ENCODE measurements around the gene FBLN7.

FBLN7 gene

GRCh38 chr2:112148477-112148876 lies 10.3 kb downstream of the FBLN7 start:
- no peak overlapping the region for H3K4me3 ChIP-seq (replicated peaks in 1 of 2; ENCODE audit: low read depth in 2 of 2, low read length in 2 of 2)
- peak in 1 of 2 donors; percentile 20 for DNase-seq (ENCODE audit: low read depth in 2 of 2)
- no peak for TF ChIP-seq CTCF (IDR thresholded peaks at IDR 0.05; ENCODE audit: low read depth, low read length)

GRCh38 chr2:112149194-112149593 lies 11.0 kb downstream of the FBLN7 start:
- DNase-seq (ENCODE audit: low read depth in 2 of 2) = no peak
- no peak for TF ChIP-seq CTCF (IDR thresholded peaks at IDR 0.05; ENCODE audit: low read depth, low read length)

GRCh38 chr2:112149866-112150435 lies 11.8 kb downstream of the FBLN7 start:
- no peak for DNase-seq (ENCODE audit: low read depth in 2 of 2)
- no peak for TF ChIP-seq CTCF (IDR thresholded peaks at IDR 0.05; ENCODE audit: low read depth, low read length)
- H3K4me3 ChIP-seq (replicated peaks in 1 of 2; ENCODE audit: low read depth in 2 of 2, low read length in 2 of 2) = no peak overlapping the region

More at GRCh38 chr2:112149194-112149593, 11.0 kb downstream of the FBLN7 start:
- H3K4me3 ChIP-seq (replicated peaks in 1 of 2; ENCODE audit: low read depth in 2 of 2, low read length in 2 of 2) = no peak overlapping the region

GRCh38 chr2:112150447-112150846 lies 12.3 kb downstream of the FBLN7 start:
- H3K4me3 ChIP-seq (replicated peaks in 1 of 2; ENCODE audit: low read depth in 2 of 2, low read length in 2 of 2) = no peak overlapping the region
- TF ChIP-seq CTCF (IDR thresholded peaks at IDR 0.05; ENCODE audit: low read depth, low read length) = no peak
- DNase-seq (ENCODE audit: low read depth in 2 of 2) = peak; percentile 88 to 96

- H3K4me3 ChIP-seq (replicated peaks in 1 of 2; ENCODE audit: low read depth in 2 of 2, low read length in 2 of 2) = no peak overlapping the region
- DNase-seq (ENCODE audit: low read depth in 2 of 2) = no peak
- no peak for TF ChIP-seq CTCF (IDR thresholded peaks at IDR 0.05; ENCODE audit: low read depth, low read length)
These were observed 12.7 kb downstream of the FBLN7 start for GRCh38 chr2:112150851-112151250.

GRCh38 chr2:112151271-112151670 lies 13.1 kb downstream of the FBLN7 start:
- TF ChIP-seq CTCF (IDR thresholded peaks at IDR 0.05; ENCODE audit: low read depth, low read length) = no peak
- DNase-seq (ENCODE audit: low read depth in 2 of 2) = no peak

More at GRCh38 chr2:112151271-112151670, 13.1 kb downstream of the FBLN7 start:
- no peak overlapping the region for H3K4me3 ChIP-seq (replicated peaks in 1 of 2; ENCODE audit: low read depth in 2 of 2, low read length in 2 of 2)
